Peyer's patch (tissue), 4 donors: Measurements from ENCODE around the gene PITX2. TPM values are rescaled to one million over a fixed set of nuclear protein-coding genes. Genes with fewer than 3 reads are reported as not detected.

Source experiments
- DNase-seq, 3 donors: peaks; one replicate each; pipeline ENCODE4 v3.0.0-alpha.2; 2017 to 2019
- H3K27ac ChIP-seq, 4 donors: fragments of 200-600 bp; sonication (generic); one replicate each; pipeline ENCODE4 v1.5.1; 2016 to 2019
- H3K27me3 ChIP-seq, 2 donors: fragments of 200-600 bp; sonication (generic); one replicate each; pipeline ENCODE4 v1.5.1; 2019
- H3K36me3 ChIP-seq, 3 donors: fragments of 200-600 bp; sonication (generic); one replicate each; pipeline ENCODE4 v1.5.1; 2016 to 2019
- H3K4me1 ChIP-seq, 4 donors: fragments of 200-600 bp; sonication (generic); one replicate each; pipeline ENCODE4 v1.5.1; 2016 to 2019
- H3K4me3 ChIP-seq, 4 donors: fragments of 200-600 bp; sonication (generic); 1 replicate in 3 of 4; 2 replicates in 1 of 4; pipeline ENCODE4 v1.5.1; 2016 to 2019; ENCODE audit warnings: mild to moderate bottlenecking in 1 of 4
- H3K9me3 ChIP-seq, 4 donors: fragments of 200-600 bp; sonication (generic); one replicate each; pipeline ENCODE4 v1.5.1; 2016 to 2019; ENCODE audit warnings: mild to moderate bottlenecking in 1 of 4
- POLR2A ChIP-seq, 2 donors: fragments of 450-650 bp; IDR thresholded peaks; one replicate each; pipeline ENCODE4 v1.5.1; 2017; ENCODE audit warnings: antibody characterized with exemption in 2 of 2, mild to moderate bottlenecking in 2 of 2, moderate library complexity in 2 of 2
- total RNA-seq, 4 donors: library from RNA; depleted of rRNA; stranded (reverse); fragments of >200 nt; gene quantifications; one replicate each; pipeline ENCODE4 v1.1.0, GENCODE V29; 2016
- TF ChIP-seq, protein P1 (sequence below), 6 experiments: fragments of 450-650 bp in 4 of 6; fragments of 200-600 bp in 2 of 6; sonication (generic) in 1 of 6; IDR thresholded peaks; one replicate each; pipeline ENCODE4 v1.5.1; 2017 to 2019; ENCODE audit warnings: antibody characterized with exemption in 6 of 6, mild to moderate bottlenecking in 3 of 6, moderate library complexity in 1 of 6

Gene PITX2
- total RNA-seq, 4 donors from 2014 or later = 6.6 to 31.8 (median 24.6) TPM

DNA sequence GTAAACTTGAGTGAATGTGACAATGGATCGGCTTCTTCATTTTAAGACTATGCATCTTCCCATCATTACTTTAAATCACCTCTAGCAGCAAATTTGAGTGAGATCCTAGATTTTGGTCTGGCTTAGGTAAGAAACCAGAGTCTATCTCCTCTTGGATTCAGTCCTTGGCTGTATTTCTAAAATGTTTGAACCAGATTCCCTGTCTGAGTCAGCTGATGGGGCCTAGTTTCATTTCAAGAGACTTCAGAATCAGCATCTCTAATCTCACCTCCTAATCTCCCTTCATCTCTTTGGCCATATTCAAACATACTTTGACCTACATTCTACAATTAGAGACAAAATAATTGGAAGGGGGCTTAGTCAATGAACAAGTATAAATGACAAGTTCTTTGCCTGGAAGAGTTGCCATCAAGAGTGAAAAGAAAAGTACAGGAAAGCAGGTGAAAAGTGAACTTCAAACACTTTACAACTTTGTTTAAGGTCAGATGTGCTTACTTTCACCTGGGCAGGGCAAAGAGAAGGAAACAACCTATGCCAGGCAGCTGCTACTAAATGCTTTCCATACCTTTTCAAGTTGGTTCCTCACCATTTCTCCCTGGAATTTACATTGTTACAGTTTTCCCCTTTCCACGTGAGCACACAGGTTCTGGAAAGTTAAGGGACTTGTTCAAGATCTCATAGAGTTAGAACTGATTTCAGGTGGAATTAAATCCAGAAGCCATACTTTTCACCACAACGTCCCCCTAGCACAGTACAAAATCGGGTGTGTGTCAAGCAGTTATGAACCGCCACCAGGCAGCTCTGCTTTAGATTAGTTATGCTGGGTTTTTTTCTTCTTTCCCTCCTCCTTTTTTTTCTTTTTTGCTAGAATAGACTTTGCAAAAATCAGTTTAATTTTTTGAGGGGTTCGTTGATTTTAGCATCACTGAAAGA is 30.7 kb upstream of the PITX2 start:
- Histone ChIP-seq H3K4me1 (no peaks in the 10 kb centered on the region), H3K4me3 (no peak overlapping the region), H3K27me3 (no peaks in the 10 kb centered on the region), H3K36me3 (no peaks in the 10 kb centered on the region), H3K27ac (peak overlapping the region in 1 of 4 donors; percentile 22), H3K9me3 (no peaks in the 10 kb centered on the region)
- TF ChIP-seq, protein P1, sequence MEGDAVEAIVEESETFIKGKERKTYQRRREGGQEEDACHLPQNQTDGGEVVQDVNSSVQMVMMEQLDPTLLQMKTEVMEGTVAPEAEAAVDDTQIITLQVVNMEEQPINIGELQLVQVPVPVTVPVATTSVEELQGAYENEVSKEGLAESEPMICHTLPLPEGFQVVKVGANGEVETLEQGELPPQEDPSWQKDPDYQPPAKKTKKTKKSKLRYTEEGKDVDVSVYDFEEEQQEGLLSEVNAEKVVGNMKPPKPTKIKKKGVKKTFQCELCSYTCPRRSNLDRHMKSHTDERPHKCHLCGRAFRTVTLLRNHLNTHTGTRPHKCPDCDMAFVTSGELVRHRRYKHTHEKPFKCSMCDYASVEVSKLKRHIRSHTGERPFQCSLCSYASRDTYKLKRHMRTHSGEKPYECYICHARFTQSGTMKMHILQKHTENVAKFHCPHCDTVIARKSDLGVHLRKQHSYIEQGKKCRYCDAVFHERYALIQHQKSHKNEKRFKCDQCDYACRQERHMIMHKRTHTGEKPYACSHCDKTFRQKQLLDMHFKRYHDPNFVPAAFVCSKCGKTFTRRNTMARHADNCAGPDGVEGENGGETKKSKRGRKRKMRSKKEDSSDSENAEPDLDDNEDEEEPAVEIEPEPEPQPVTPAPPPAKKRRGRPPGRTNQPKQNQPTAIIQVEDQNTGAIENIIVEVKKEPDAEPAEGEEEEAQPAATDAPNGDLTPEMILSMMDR (IDR thresholded peaks at IDR 0.05) = no peak
- TF ChIP-seq POLR2A (IDR thresholded peaks at IDR 0.05) = no peak
- DNase-seq = no peak

GRCh38 chr4:110644008-110644407 is 21.1 kb upstream of the PITX2 start:
- no peak for DNase-seq
- Histone ChIP-seq H3K4me3 (no peak overlapping the region), H3K27me3 (peaks cover 0 to 1% of the 10 kb centered on the region in 2 donors), H3K4me1 (no peaks in the 10 kb centered on the region), H3K9me3 (no peaks in the 10 kb centered on the region), H3K36me3 (no peaks in the 10 kb centered on the region), H3K27ac (no peak overlapping the region)
- TF ChIP-seq, protein P1 (IDR thresholded peaks at IDR 0.05) = no peak
- no peak for TF ChIP-seq POLR2A (IDR thresholded peaks at IDR 0.05)

GRCh38 chr4:110643096-110643495 is 20.2 kb upstream of the PITX2 start:
- DNase-seq = no peak
- H3K36me3 ChIP-seq = no peaks in the 10 kb centered on the region
- H3K27ac ChIP-seq = no peak overlapping the region
- H3K9me3 ChIP-seq = no peaks in the 10 kb centered on the region
- TF ChIP-seq POLR2A (IDR thresholded peaks at IDR 0.05) = no peak
- TF ChIP-seq, protein P1 (IDR thresholded peaks at IDR 0.05) = no peak
- peaks cover 0 to 10% of the 10 kb centered on the region in 2 donors for H3K27me3 ChIP-seq
- no peaks in the 10 kb centered on the region for H3K4me1 ChIP-seq
- no peak overlapping the region for H3K4me3 ChIP-seq

DNA sequence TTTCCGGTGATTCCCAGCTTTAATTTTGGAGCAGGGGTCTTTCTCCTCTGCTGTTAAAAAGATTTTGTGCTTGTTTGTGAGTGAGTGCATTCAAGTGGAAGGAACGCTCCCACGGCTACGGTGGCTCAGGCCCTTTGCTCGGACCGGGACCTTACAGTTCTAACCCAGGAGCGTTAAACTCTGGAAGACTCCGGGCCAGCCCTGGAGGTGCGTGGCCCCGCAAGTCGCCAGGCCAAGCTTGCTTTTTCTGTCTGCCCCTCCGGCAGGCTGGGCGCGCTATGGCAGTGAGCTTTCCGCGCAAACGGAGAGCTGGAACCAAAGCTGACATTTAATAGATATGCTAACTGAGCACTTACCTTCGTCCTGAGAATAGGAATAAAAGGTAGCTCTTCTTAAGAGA is 18.3 kb upstream of the PITX2 start:
- H3K27ac ChIP-seq = no peak overlapping the region
- no peak overlapping the region for H3K4me3 ChIP-seq
- peaks cover 0 to 14% (median 0%) of the 10 kb centered on the region in 4 donors for H3K4me1 ChIP-seq
- no peaks in the 10 kb centered on the region for H3K9me3 ChIP-seq
- H3K36me3 ChIP-seq = no peaks in the 10 kb centered on the region
- H3K27me3 ChIP-seq = peaks cover 0 to 23% of the 10 kb centered on the region in 2 donors
- peak in 1 of 3 donors; percentile 41 for DNase-seq
- no peak for TF ChIP-seq POLR2A (IDR thresholded peaks at IDR 0.05)
- TF ChIP-seq, protein P1 (IDR thresholded peaks at IDR 0.05) = no peak

GRCh38 chr4:110640576-110640975 is 17.7 kb upstream of the PITX2 start:
- H3K36me3 ChIP-seq = no peaks in the 10 kb centered on the region
- H3K27me3 ChIP-seq = peaks cover 0 to 23% of the 10 kb centered on the region in 2 donors
- DNase-seq = no peak
- peaks cover 0 to 14% (median 0%) of the 10 kb centered on the region in 4 donors for H3K4me1 ChIP-seq
- no peak overlapping the region for H3K4me3 ChIP-seq
- no peak overlapping the region for H3K27ac ChIP-seq
- H3K9me3 ChIP-seq = no peaks in the 10 kb centered on the region
- no peak for TF ChIP-seq POLR2A (IDR thresholded peaks at IDR 0.05)
- TF ChIP-seq, protein P1 (IDR thresholded peaks at IDR 0.05) = no peak
